ENCODE measurements around the gene SIPA1L3.

The SIPA1L3 gene

DNA sequence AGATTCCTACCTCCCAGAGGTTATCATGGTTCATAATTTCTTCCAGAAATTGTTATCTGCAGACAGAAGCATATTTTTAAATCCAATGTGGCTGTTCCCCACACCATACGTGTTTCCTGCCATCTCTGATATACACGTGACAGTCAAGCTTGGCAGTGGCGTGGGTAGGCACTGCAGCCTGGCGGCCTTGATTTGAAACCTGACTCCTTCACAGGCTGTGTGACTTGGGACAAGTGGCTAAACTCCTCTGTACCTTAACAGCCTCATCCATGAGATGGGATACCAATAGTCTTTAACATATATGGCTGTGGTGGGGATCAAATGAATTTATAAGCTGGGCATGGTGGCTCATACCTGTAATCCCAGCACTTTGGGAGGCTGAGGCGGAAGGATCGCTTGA, 283.8 kb downstream of the SIPA1L3 start:
- Histone ChIP-seq H3K36me3 (peaks cover 38% of the 10 kb centered on the region), H3K4me3 (no peak overlapping the region), H3K4me2 (no peak overlapping the region), H3K9me3 (no peaks in the 10 kb centered on the region), H3K27me3 (no peaks in the 10 kb centered on the region), H3K9ac (no peak overlapping the region), H3K27ac (no peak overlapping the region), H4K20me1 (no peaks in the 10 kb centered on the region), H3K4me1 (peaks cover 45% of the 10 kb centered on the region)
- TF ChIP-seq Cebpa-rat (IDR thresholded peaks at IDR 0.05): no peak

DNA sequence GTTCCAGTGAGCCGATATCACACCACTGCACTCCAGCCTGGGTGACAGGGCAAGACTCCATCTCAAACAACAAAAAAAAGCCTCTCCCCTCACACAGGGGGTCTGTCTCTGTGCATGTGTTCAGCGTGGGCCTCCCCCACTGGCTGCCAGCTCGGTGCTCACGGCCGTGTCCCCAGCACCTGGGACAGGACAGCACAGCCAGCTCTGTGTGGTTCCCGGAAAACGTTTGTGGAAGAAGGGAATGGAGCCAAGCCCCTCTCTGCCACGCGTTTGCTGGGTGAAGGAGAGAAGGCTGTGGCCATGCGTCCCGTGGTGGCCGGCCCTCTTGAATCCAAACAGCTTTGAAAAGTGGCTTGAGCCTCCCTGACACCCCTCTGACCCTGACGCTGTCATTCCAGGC, 284.7 kb downstream of the SIPA1L3 start:
- TF ChIP-seq Cebpa-rat (IDR thresholded peaks at IDR 0.05): no peak
- Histone ChIP-seq H3K4me1 (peaks cover 42% of the 10 kb centered on the region), H3K4me2 (no peak overlapping the region), H3K27me3 (no peaks in the 10 kb centered on the region), H3K9me3 (no peaks in the 10 kb centered on the region), H3K27ac (no peak overlapping the region), H3K36me3 (peaks cover 45% of the 10 kb centered on the region), H3K9ac (no peak overlapping the region), H3K4me3 (no peak overlapping the region), H4K20me1 (no peaks in the 10 kb centered on the region)

DNA sequence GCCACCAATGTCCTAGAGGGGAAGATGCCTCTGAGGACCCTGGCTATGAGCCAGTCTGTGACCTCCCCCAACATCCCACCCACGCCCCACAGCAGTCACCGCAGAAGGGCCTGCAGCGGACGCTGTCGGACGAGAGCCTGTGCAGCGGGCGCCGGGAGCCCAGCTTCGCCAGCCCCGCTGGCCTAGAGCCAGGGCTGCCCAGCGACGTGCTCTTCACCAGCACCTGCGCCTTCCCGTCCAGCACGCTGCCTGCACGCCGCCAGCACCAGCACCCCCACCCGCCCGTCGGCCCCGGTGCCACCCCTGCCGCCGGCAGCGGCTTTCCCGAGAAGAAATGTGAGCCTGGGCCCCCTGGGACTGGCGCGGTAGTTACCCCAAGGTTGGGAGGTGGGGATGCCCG, 286.4 kb downstream of the SIPA1L3 start:
- Histone ChIP-seq H3K9me3 (no peaks in the 10 kb centered on the region), H3K4me2 (no peak overlapping the region), H3K27me3 (no peaks in the 10 kb centered on the region), H3K9ac (no peak overlapping the region), H3K4me1 (peaks cover 39% of the 10 kb centered on the region), H4K20me1 (no peaks in the 10 kb centered on the region), H3K4me3 (no peak overlapping the region), H3K36me3 (peaks cover 56% of the 10 kb centered on the region), H3K27ac (no peak overlapping the region)
- no peak for TF ChIP-seq Cebpa-rat (IDR thresholded peaks at IDR 0.05)

DNA sequence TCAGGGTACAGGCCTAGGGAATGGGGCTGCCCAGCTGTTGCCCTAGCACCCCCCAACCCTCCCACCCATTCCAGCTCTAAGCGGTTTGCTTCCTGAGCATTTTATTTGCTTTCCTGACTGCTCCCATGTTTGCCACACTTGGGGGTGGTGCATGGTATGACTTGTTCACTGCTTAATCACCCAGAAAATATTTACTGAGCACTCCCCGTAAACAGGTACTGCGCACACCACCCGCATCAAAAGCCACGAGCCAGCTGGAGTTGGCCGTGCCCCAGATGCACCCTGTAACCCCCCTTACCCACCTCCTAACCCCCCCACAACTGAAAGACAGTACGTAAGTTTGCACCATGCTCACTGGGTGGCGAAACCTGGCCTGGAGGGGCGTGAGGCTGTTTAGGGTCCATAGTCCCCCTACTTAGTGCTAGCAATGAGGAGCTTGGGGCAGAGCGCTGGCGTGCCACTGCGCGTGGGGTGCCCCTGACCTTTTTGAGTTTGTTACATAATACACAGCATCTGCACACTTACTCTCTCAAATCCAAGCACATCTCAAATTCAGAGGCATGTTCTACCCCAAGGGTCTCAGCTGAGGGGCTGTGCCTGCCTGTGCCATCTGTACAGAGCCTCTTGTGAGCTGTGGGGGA, 287.2 kb downstream of the SIPA1L3 start:
- no peaks in the 10 kb centered on the region for H3K9me3 ChIP-seq
- peaks cover 32% of the 10 kb centered on the region for H3K4me1 ChIP-seq
- no peak overlapping the region for H3K4me2 ChIP-seq
- no peak for TF ChIP-seq Cebpa-rat (IDR thresholded peaks at IDR 0.05)
- no peaks in the 10 kb centered on the region for H3K27me3 ChIP-seq
- H3K36me3 ChIP-seq: peaks cover 64% of the 10 kb centered on the region
- H4K20me1 ChIP-seq: no peaks in the 10 kb centered on the region
- H3K4me3 ChIP-seq: no peak overlapping the region
- H3K27ac ChIP-seq: no peak overlapping the region
- no peak overlapping the region for H3K9ac ChIP-seq

DNA sequence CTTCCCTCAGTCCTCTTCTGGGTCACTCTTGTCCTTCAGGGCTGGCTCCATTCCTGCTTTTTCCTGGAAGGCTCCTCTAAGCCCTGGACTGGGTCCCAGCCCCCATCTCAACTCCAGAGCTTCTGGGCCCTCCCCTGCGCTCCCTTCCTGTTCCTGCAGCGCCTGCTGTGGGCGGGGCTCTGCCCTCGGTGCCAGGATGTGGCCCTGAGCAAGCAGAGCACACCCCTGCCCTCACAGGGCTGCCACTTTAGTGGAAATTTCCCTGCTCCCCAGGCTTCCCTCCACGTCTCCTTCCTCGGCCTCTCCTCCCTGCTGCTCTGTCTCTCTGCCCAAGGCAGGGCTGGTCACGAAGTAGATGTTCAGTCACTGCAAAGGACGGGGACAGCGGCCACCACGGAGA, 288.2 kb downstream of the SIPA1L3 start:
- no peak overlapping the region for H3K27ac ChIP-seq
- no peaks in the 10 kb centered on the region for H4K20me1 ChIP-seq
- peaks cover 22% of the 10 kb centered on the region for H3K4me1 ChIP-seq
- H3K9me3 ChIP-seq: no peaks in the 10 kb centered on the region
- peaks cover 64% of the 10 kb centered on the region for H3K36me3 ChIP-seq
- no peak overlapping the region for H3K9ac ChIP-seq
- H3K4me2 ChIP-seq: no peak overlapping the region
- H3K4me3 ChIP-seq: no peak overlapping the region
- TF ChIP-seq Cebpa-rat (IDR thresholded peaks at IDR 0.05): no peak
- H3K27me3 ChIP-seq: no peaks in the 10 kb centered on the region

DNA sequence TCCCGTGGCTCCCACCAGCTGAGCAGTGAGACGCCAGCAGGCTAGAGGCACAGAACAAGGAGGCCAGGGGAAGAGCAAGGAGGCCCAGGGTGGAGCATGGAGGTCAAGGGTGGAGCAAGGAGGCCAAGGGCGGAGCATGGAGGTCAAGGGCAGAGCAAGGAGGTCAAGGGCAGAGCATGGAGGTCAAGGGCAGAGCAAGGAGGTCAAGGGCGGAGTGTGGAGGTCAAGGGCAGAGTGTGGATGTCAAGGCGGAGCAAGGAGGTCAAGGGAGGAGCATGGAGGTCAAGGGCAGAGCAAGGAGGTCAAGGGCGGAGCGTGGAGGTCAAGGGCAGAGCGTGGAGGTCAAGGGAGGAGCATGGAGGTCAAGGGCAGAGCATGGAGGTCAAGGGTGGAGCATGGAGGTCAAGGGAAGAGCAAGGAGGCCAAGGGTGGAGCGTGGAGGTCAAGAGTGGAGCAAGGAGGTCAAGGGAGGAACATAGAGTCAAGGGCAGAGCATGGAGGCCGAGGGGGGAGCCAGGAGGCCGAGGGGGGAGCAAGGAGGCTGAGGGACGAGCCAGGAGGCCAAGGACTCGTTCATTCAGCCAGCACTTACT, 289.3 kb downstream of the SIPA1L3 start:
- no peaks in the 10 kb centered on the region for H3K27me3 ChIP-seq
- no peak overlapping the region for H3K9ac ChIP-seq
- H3K4me2 ChIP-seq: no peak overlapping the region
- peaks cover 19% of the 10 kb centered on the region for H3K4me1 ChIP-seq
- no peak overlapping the region for H3K27ac ChIP-seq
- TF ChIP-seq Cebpa-rat (IDR thresholded peaks at IDR 0.05): no peak
- H3K36me3 ChIP-seq: peaks cover 63% of the 10 kb centered on the region
- no peaks in the 10 kb centered on the region for H3K9me3 ChIP-seq
- no peak overlapping the region for H3K4me3 ChIP-seq
- no peaks in the 10 kb centered on the region for H4K20me1 ChIP-seq

DNA sequence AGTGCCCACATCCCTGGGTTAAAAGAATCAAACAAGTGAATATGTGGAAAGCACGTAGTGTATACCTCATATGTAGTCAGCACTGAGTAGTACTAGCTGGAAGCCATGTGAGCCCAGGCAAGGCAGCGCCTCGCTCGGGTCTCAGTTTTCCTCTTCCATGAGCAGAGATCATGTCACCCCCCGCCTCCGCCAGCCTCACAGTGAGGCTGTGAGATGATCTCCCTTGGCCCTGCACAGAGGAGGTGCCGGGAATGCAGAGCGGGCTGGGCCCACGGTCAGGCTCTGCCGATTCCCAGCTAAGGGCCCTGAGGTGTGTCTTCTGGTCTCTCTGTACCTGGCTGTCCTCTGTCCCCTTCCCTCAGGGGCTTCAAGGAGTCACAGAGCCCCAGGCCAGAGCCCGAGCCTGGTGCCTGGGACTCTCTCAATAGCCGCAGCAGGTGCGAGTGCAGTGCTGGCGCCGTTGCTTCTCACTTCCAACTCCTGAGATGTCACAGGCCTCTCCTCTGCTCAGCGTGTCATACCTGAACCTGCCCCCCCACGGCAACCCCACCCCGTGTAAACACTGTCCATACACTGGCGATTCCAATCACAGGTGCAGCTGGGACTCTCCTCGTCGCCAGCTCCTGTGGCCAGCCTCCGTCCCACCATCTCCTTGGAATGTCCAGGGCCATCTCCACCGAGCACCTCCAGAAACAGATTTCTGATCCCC, 290.1 kb downstream of the SIPA1L3 start:
- Histone ChIP-seq H3K4me3 (no peak overlapping the region), H3K4me1 (peaks cover 16% of the 10 kb centered on the region), H4K20me1 (no peaks in the 10 kb centered on the region), H3K4me2 (no peak overlapping the region), H3K27me3 (no peaks in the 10 kb centered on the region), H3K36me3 (peaks cover 64% of the 10 kb centered on the region), H3K9ac (no peak overlapping the region), H3K27ac (no peak overlapping the region), H3K9me3 (no peaks in the 10 kb centered on the region)
- no peak for TF ChIP-seq Cebpa-rat (IDR thresholded peaks at IDR 0.05)

DNA sequence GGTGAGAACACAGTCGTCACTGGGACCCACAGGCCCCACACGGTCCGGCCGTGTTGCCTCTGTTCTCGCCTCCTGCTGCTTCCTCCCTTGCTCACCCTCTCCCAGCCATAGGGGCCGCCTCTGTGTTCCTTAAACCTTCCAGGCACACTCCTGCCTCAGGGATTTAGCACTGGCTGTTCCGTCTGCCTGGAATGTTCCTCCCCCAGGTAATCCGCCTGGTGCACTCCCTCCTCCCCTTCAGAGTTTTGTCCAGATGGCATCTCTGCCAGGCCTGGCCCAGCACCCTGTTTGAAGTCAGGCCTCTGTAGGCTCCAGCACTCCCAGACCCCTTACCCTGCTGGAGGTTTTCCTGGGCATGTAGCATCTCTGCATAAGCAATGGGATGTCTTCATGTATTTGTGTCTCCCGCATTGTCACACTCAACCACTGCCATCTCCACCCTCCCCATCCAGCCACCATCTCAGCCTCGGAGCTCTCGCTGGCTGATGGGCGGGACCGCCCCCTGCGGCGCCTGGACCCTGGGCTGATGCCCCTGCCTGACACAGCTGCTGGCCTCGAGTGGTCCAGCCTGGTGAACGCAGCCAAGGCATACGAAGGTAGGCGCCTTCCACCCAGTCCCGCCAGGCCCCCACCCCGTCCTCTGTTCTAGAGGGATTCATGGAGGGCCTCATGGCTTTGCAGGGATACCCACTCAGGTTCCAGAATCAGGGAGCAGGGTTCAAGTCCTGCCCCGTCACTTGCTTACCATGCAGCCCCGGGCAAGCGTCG, 291.1 kb downstream of the SIPA1L3 start:
- Histone ChIP-seq H3K36me3 (peaks cover 66% of the 10 kb centered on the region), H3K4me1 (peaks cover 6% of the 10 kb centered on the region), H3K9ac (no peak overlapping the region), H4K20me1 (no peaks in the 10 kb centered on the region), H3K4me3 (no peak overlapping the region), H3K4me2 (no peak overlapping the region), H3K9me3 (no peaks in the 10 kb centered on the region), H3K27me3 (no peaks in the 10 kb centered on the region), H3K27ac (no peak overlapping the region)
- no peak for TF ChIP-seq Cebpa-rat (IDR thresholded peaks at IDR 0.05)

DNA sequence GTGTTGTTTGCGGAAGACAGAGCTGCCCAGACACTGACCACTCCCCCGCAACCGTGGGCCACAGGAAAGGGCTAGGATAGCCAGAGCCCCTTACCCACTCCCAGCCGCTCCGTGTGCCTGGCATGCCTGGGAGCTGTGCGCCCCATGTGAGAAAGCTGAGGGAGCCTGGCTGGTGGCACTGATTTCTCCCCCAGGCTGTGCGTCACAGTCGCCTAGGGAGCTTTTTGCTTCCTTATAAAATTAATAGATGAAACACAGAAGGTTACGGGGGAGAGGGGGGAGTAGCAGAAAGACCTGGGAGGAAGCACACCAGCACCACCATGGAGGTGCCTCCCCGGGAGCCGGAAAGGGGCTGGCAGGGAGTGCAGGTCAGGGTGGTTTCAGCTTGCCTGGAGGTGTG, 292.3 kb downstream of the SIPA1L3 start:
- Histone ChIP-seq H3K27ac (no peak overlapping the region), H3K9me3 (no peaks in the 10 kb centered on the region), H3K27me3 (no peaks in the 10 kb centered on the region), H3K4me3 (no peak overlapping the region), H4K20me1 (no peaks in the 10 kb centered on the region), H3K4me2 (no peak overlapping the region), H3K36me3 (peaks cover 71% of the 10 kb centered on the region), H3K4me1 (no peaks in the 10 kb centered on the region), H3K9ac (no peak overlapping the region)
- no peak for TF ChIP-seq Cebpa-rat (IDR thresholded peaks at IDR 0.05)

DNA sequence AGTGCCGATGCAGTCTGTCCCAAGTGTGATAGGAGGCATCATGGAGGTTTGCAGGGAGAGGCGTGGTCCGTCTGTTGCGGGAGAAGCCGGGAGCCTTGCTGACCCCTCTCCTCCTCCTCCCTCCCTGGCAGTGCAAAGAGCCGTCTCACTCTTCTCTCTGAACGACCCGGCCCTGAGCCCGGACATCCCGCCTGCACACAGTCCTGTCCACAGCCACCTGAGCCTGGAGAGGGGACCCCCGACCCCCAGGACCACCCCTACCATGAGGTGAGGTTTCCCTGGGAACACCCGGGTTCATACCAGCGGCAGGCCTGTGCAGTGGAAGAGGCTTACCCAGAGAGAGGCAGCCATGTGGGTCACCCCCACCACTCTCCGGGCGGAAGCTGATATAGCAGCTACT, 294.7 kb downstream of the SIPA1L3 start:
- no peak for TF ChIP-seq Cebpa-rat (IDR thresholded peaks at IDR 0.05)
- Histone ChIP-seq H3K4me1 (no peaks in the 10 kb centered on the region), H3K9me3 (no peaks in the 10 kb centered on the region), H3K27me3 (no peaks in the 10 kb centered on the region), H3K36me3 (peaks cover 65% of the 10 kb centered on the region), H3K27ac (no peak overlapping the region), H4K20me1 (peaks cover under 1% of the 10 kb centered on the region; the same call in 1 of the 2 replicates), H3K9ac (no peak overlapping the region), H3K4me2 (no peak overlapping the region), H3K4me3 (no peak overlapping the region)

Measured in BLaER1 (cell line).